Glutamatergic neuron (in vitro differentiated cells): ENCODE measurements around the gene ZNF417. TPM values are rescaled to one million over a fixed set of nuclear protein-coding genes. Genes with fewer than 3 reads are reported as not detected.
"Not testable (repeated sequence)": the region's sequence is repeated elsewhere in the genome, so short reads cannot be mapped to it uniquely, and the experiment has no call there.

ENCODE experiments used
- DNase-seq: peaks from one replicate; pipeline ENCODE4 v3.0.0; 2022
- H3K27ac Mint-ChIP-seq: one replicate; pipeline ENCODE4 v1.8.0; 2020; ENCODE audit warnings: mild to moderate bottlenecking, mixed read lengths, inconsistent platforms; ENCODE audit not compliant: unreplicated experiment
- H3K27me3 Mint-ChIP-seq: one replicate; pipeline ENCODE4 v1.8.0; 2020; ENCODE audit warnings: mild to moderate bottlenecking, moderate library complexity, mixed read lengths, inconsistent platforms; ENCODE audit not compliant: unreplicated experiment
- H3K36me3 Mint-ChIP-seq: one replicate; pipeline ENCODE4 v1.8.0; 2020; ENCODE audit warnings: mild to moderate bottlenecking, mixed read lengths, inconsistent platforms; ENCODE audit not compliant: unreplicated experiment
- H3K4me1 Mint-ChIP-seq: one replicate; pipeline ENCODE4 v1.8.0; 2020; ENCODE audit warnings: mild to moderate bottlenecking, low read depth, mixed read lengths, inconsistent platforms; ENCODE audit not compliant: unreplicated experiment
- H3K4me3 Mint-ChIP-seq: one replicate; pipeline ENCODE4 v1.8.0; 2020; ENCODE audit warnings: mild to moderate bottlenecking, mixed read lengths, inconsistent platforms; ENCODE audit not compliant: unreplicated experiment
- H3K9me3 Mint-ChIP-seq: one replicate; pipeline ENCODE4 v1.8.0; 2020; ENCODE audit warnings: mild to moderate bottlenecking, moderate library complexity, mixed read lengths, inconsistent platforms; ENCODE audit not compliant: unreplicated experiment
- CTCF ChIP-seq: fragments of 200-600 bp; sonication (generic); IDR thresholded peaks from one replicate; pipeline ENCODE4 v1.5.0; 2021; ENCODE audit not compliant: partially characterized antibody, unreplicated experiment
- total RNA-seq: library from RNA; stranded (reverse); fragmentation: NEBNext Ultra II Directional; extraction: Animal tissue kit (Norgen Biotek cat#: 25700); gene quantifications from one replicate; pipeline ENCODE4 v1.2.1, GENCODE V29; 2021; ENCODE audit not compliant: unreplicated experiment

The ZNF417 gene
- total RNA-seq, 1 donor from 2014 or later = 23.0 TPM

DNA sequence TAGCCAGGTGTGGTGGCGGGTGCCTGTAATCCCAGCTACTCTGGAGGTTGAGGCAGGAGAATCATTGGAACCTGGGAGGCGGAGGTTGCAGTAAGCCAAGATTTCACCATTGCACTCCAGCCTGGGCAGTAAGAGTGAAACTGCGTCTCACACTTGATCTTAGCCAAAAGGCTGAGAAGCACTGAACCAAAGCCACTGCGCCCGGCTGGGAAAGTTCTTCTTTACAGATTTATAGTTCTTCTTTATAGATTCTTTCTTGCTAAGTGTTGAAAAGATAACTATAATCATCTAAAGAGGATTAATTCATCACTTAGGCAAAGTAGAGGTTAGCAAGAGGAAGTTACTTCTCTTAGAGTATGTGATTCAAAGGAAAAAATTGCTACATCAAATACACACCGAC, 11.1 kb downstream of the ZNF417 start:
- TF ChIP-seq CTCF = no peak
- Mint-ChIP-seq H3K27ac (no peak overlapping the region), H3K36me3 (no peaks in the 10 kb centered on the region)

DNA sequence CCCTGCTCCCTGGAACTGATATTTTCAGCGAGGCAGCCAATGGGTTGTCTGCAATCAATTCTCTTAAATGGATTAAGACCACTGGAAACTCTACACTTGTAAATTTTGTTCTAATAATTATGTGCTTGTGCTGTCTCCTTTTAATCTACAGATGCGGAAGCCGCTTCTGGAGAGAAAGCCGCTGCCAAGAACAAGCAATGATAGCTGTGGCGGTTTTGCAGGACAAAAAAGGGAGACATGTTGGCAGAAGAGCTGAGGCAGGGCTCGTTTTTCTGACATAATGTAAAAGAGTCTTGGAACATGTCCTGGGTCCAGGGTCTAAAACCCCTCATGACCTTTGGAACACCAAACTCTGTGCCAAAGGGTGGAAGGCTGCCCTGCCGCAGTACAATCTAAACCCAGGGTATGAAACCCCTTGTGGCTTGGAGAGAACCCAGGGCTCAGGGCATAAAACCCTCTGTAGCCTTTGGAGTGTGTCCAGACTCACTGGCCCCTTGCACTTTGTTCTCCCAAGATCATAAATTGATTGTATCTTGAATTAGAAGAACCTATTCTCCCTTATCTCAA, 12.7 kb downstream of the ZNF417 start:
- no peaks in the 10 kb centered on the region for H3K27me3 Mint-ChIP-seq
- TF ChIP-seq CTCF = peak; percentile 11
- no peak overlapping the region for H3K27ac Mint-ChIP-seq
- H3K36me3 Mint-ChIP-seq = no peaks in the 10 kb centered on the region
- no peaks in the 10 kb centered on the region for H3K9me3 Mint-ChIP-seq
- no peaks in the 10 kb centered on the region for H3K4me1 Mint-ChIP-seq
- DNase-seq = no peak
- no peak overlapping the region for H3K4me3 Mint-ChIP-seq

More for the DNA sequence above, 11.1 kb downstream of the ZNF417 start:
- DNase-seq = no peak
- H3K4me3 Mint-ChIP-seq = no peak overlapping the region
- H3K9me3 Mint-ChIP-seq = no peaks in the 10 kb centered on the region
- no peaks in the 10 kb centered on the region for H3K4me1 Mint-ChIP-seq
- no peaks in the 10 kb centered on the region for H3K27me3 Mint-ChIP-seq

DNA sequence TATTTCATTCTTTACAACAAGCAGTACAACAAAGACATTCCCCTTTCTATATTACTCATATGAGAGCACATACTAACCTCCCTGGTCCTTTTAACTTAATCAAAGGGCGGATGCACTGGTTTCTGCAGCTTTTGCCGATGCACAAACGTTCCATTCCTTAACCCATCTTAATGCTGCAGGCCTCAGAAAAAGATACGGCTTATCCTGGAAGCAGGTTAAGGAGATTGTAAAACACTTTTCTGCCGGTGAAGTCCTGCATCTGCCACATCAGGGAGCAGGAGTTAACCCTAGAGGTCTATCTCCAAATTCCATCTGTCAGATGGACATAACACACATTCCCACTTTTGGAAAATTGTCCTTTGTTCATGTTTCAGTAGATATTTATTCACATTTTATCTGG, 16.1 kb downstream of the ZNF417 start:
- Mint-ChIP-seq H3K36me3 (no peaks in the 10 kb centered on the region), H3K4me1 (peaks cover 3% of the 10 kb centered on the region), H3K9me3 (no peaks in the 10 kb centered on the region), H3K27me3 (no peaks in the 10 kb centered on the region), H3K27ac (no peak overlapping the region), H3K4me3 (no peak overlapping the region)
- no peak for DNase-seq
- no peak for TF ChIP-seq CTCF

DNA sequence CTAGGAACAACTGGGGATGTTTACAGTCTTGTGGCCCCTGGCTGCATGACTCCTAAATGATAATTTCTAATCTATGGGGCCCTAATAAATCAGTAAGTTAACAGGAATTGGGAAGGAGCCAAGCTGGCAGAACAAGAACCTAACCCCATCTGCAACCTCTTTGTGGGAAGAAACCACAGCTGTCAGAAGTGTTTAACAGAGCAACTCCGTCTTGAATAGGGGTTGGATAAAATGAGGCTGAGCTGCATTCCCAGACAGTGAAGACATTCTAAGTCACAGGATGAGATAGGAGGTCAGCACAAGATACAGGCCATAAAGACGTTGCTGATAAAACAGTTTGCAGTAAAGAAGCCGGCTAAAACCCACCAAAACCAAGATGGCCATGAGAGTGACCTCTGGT, 25.7 kb downstream of the ZNF417 start:
- H3K27me3 Mint-ChIP-seq, H3K36me3 Mint-ChIP-seq, H3K27ac Mint-ChIP-seq, H3K4me1 Mint-ChIP-seq, DNase-seq, H3K9me3 Mint-ChIP-seq, H3K4me3 Mint-ChIP-seq: not testable (repeated sequence)

GRCh38 chr19:57888560-57889231, 27.7 kb downstream of the ZNF417 start, which contains the start of gene ZNF814:
Gene ZNF814, minus strand, starts transcription at chr19:57889037. Its CDS starts 235 bp downstream, at chr19:57888802.
- Mint-ChIP-seq H3K9me3 (peaks cover 8% of the 10 kb centered on the region), H3K4me1 (peaks cover 9% of the 10 kb centered on the region), H3K27me3 (peaks cover 6% of the 10 kb centered on the region), H3K36me3 (no peaks in the 10 kb centered on the region), H3K27ac (peak within 1 kb of the TSS; percentile 95), H3K4me3 (peak within 1 kb of the TSS; percentile 95)
- peak; percentile 90 for DNase-seq
- TF ChIP-seq CTCF = peak; percentile 88
